MM.1S (cell line): Measurements from ENCODE around the gene AGER.

Experiments
- EZH2 ChIP-seq: fragments of 300-600 bp; sonication (generic); optimal IDR thresholded peaks from 2 replicates; pipeline ENCODE3; 2017; ENCODE audit warnings: low read depth, mild to moderate bottlenecking, antibody characterized with exemption, low read length, mixed read lengths
- EZH2phosphoT487 ChIP-seq: fragments of 300-600 bp; sonication (generic); IDR thresholded peaks from 2 replicates; pipeline ENCODE4 v1.6.1; 2018; ENCODE audit warnings: antibody characterized with exemption, low read length
- TF ChIP-seq, protein P1 (sequence below): fragments of 300-600 bp; sonication (generic); IDR thresholded peaks from 2 replicates; pipeline ENCODE4 v1.5.1; 2016; ENCODE audit warnings: antibody characterized with exemption, low read length, mixed read lengths

DNA sequence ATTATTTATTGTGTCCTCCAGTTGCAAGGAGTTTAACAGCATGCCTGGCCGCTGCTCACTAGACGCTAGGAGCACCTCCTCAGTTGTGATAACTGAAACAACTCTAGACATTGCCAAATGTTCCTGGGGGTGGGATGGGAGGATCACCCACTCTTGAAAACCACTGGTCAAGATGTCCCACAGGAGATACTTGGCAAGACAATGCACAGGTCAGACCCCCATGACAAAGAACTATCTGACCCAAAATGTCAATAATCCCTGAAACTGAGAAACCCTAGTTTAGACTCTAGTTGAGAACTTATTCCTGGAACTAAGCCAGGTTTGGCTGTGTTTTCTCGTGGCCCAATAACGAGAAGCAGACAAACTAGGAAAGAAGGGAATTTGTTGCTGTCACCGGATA, 44.5 kb downstream of the AGER start:
- TF ChIP-seq, protein P1, sequence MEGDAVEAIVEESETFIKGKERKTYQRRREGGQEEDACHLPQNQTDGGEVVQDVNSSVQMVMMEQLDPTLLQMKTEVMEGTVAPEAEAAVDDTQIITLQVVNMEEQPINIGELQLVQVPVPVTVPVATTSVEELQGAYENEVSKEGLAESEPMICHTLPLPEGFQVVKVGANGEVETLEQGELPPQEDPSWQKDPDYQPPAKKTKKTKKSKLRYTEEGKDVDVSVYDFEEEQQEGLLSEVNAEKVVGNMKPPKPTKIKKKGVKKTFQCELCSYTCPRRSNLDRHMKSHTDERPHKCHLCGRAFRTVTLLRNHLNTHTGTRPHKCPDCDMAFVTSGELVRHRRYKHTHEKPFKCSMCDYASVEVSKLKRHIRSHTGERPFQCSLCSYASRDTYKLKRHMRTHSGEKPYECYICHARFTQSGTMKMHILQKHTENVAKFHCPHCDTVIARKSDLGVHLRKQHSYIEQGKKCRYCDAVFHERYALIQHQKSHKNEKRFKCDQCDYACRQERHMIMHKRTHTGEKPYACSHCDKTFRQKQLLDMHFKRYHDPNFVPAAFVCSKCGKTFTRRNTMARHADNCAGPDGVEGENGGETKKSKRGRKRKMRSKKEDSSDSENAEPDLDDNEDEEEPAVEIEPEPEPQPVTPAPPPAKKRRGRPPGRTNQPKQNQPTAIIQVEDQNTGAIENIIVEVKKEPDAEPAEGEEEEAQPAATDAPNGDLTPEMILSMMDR, result no peak
- TF ChIP-seq EZH2phosphoT487 (no peak), EZH2 (no peak)
